ENCODE measurements around the gene FAM193A.
"Not testable (repeated sequence)": the region's sequence is repeated elsewhere in the genome, so short reads cannot be mapped to it uniquely, and the experiment has no call there.

FAM193A gene

GRCh38 chr4:2732526-2732925 is 196.1 kb downstream of the FAM193A start:
- DNase-seq, result no peak

GRCh38 chr4:2733001-2733843 is 196.8 kb downstream of the FAM193A start:
- DNase-seq, result no peak

GRCh38 chr4:2733844-2734574 is 197.6 kb downstream of the FAM193A start:
- no peak for DNase-seq

GRCh38 chr4:2734612-2735011 is 198.2 kb downstream of the FAM193A start:
- no peak for DNase-seq

GRCh38 chr4:2735869-2736268 is 199.4 kb downstream of the FAM193A start:
- DNase-seq, result no peak

- not testable (repeated sequence) for DNase-seq
Measured at GRCh38 chr4:2738296-2738695, 201.8 kb downstream of the FAM193A start.

- DNase-seq, result no peak
Measured at GRCh38 chr4:2741626-2742025, 205.2 kb downstream of the FAM193A start.

- DNase-seq, result no peak
Measured at GRCh38 chr4:2742081-2742822, 205.8 kb downstream of the FAM193A start.

- peak; percentile 74 for DNase-seq
Measured at GRCh38 chr4:2742823-2743517, 206.5 kb downstream of the FAM193A start.

GRCh38 chr4:2743518-2744445 is 207.3 kb downstream of the FAM193A start:
- no peak for DNase-seq

GRCh38 chr4:2744576-2745270 is 208.3 kb downstream of the FAM193A start:
- no peak for DNase-seq

GRCh38 chr4:2745516-2745915 is 209.1 kb downstream of the FAM193A start:
- no peak for DNase-seq

GRCh38 chr4:2745981-2746806 is 209.7 kb downstream of the FAM193A start:
- DNase-seq, result peak; percentile 93

- DNase-seq, result no peak
Measured at GRCh38 chr4:2746891-2747695, 210.6 kb downstream of the FAM193A start.

- DNase-seq, result no peak
Measured at GRCh38 chr4:2750719-2751605, 214.5 kb downstream of the FAM193A start.

- DNase-seq, result no peak
Measured at GRCh38 chr4:2753436-2753835, 217.0 kb downstream of the FAM193A start.

GRCh38 chr4:2754848-2755819 is 218.7 kb downstream of the FAM193A start:
- no peak for DNase-seq

Measured in islet precursor cell (in vitro differentiated cells).